DOHH2 (cell line): ENCODE results near the gene ANKRD34A.
A peak's percentile ranks its signal among the peaks of the same experiment; 100 is the strongest.

Experiments used
- H3F3A ChIP-seq: fragments of 200-600 bp; sonication (generic), shearing (Covaris generic); 2 replicates; pipeline ENCODE4 v1.6.0; 2016; ENCODE audit warnings: antibody characterized with exemption, mild to moderate bottlenecking; ENCODE audit not compliant: control insufficient read depth, insufficient read depth
- H3K27ac ChIP-seq: fragments of 200-600 bp; sonication (generic); 2 replicates; pipeline ENCODE4 v1.5.1; 2014; ENCODE audit warnings: low read depth, mild to moderate bottlenecking, low read length, moderate library complexity
- H3K27me3 ChIP-seq: fragments of 200-600 bp; sonication (generic); 2 replicates; pipeline ENCODE4 v1.6.1; 2014; ENCODE audit warnings: mild to moderate bottlenecking, low read length, mixed read lengths; ENCODE audit not compliant: control insufficient read depth
- H3K36me3 ChIP-seq: fragments of 200-600 bp; sonication (generic); 2 replicates; pipeline ENCODE4 v1.6.1; 2014; ENCODE audit warnings: mild to moderate bottlenecking, low read length, moderate library complexity, mixed read lengths; ENCODE audit not compliant: control insufficient read depth
- H3K4me1 ChIP-seq: fragments of 200-600 bp; sonication (generic); 2 replicates; pipeline ENCODE4 v1.6.1; 2014; ENCODE audit warnings: mild to moderate bottlenecking, low read length, mixed read lengths; ENCODE audit not compliant: control insufficient read depth
- H3K4me2 ChIP-seq: fragments of 200-600 bp; sonication (generic); 2 replicates; pipeline ENCODE4 v1.6.0; 2014; ENCODE audit warnings: mild to moderate bottlenecking, low read length, moderate library complexity
- H3K4me3 ChIP-seq: fragments of 200-600 bp; sonication (generic); 2 replicates; pipeline ENCODE4 v1.5.1; 2014; ENCODE audit warnings: mild to moderate bottlenecking, low read length, mixed read lengths
- H3K79me2 ChIP-seq: fragments of 200-600 bp; sonication (generic); 2 replicates; pipeline ENCODE4 v1.6.1; 2014; ENCODE audit warnings: mild to moderate bottlenecking, low read length, mixed read lengths; ENCODE audit not compliant: control insufficient read depth
- H3K9me2 ChIP-seq: fragments of 200-600 bp; sonication (generic); replicated peaks from 2 replicates; pipeline ENCODE4 v1.6.1; 2014; ENCODE audit warnings: mild to moderate bottlenecking, low read length, mixed read lengths; ENCODE audit not compliant: control insufficient read depth
- H3K9me3 ChIP-seq: fragments of 200-600 bp; sonication (generic); 2 replicates; pipeline ENCODE4 v1.6.1; 2014; ENCODE audit warnings: antibody characterized with exemption, low read length, mixed read lengths; ENCODE audit not compliant: control insufficient read depth, insufficient read depth
- H4K20me1 ChIP-seq: fragments of 200-600 bp; sonication (generic); 2 replicates; pipeline ENCODE4 v1.6.0; 2014; ENCODE audit warnings: low read depth, mild to moderate bottlenecking, antibody characterized with exemption, low read length, moderate library complexity; ENCODE audit not compliant: control insufficient read depth, insufficient read depth
- EZH2phosphoT487 ChIP-seq: fragments of 200-600 bp; sonication (generic); IDR thresholded peaks from 2 replicates; pipeline ENCODE4 v1.6.1; 2017; ENCODE audit warnings: borderline replicate concordance, mild to moderate bottlenecking, antibody characterized with exemption, low read length, moderate library complexity, mixed read lengths
- TF ChIP-seq, protein P1 (sequence below): fragments of 200-600 bp; sonication (generic); IDR thresholded peaks from one replicate; pipeline ENCODE4 v1.5.1; 2014; ENCODE audit warnings: antibody characterized with exemption, mild to moderate bottlenecking, low read depth, low read length; ENCODE audit not compliant: poor library complexity, severe bottlenecking

ANKRD34A gene

DNA sequence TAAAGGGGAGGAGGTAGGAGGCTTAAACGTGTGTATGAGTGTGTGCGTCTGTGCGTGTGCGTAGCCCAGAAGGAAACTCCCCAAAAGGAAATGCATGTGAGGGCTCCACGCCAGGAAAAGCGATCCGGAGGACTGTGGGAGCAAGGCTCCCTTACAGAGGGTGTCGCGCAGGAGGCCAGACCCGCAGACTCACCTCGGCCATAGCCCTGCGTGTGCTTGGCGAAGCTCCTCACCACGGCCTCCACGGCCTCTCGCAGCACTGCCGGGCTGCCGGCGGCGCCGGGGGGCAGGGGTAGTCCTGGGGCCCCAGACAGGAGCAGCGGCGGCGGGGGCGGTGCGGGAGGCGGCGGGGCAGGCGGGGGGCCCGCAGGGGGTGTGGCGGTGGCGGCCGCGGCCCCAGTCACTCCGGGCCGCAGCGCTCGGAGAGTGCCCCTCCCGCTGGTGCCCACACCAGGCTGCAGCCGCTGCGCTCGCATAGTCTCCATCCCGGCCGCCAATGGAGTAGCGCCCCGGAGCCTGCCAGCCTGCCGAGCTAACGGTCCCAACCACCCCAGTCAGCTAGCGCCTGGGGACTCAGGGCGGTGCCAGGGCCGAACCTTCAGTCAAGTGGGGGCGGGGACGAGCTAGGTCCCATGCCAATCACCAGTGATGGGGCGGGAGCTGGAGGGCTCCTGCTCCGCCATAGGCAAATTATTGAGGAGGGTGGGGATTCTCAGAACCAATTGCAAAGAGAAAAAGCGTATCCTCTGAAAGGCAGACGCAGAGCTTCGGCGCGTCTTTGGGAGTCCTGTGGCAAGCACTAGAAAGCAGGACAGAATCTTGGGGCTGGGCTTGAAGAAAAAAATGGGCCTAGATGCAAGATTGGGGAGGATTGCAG lies 6.7 kb downstream of the ANKRD34A start, which contains the start of gene LIX1L:
TSS of gene LIX1L (minus strand) at position 575 of the 877 bp plus-strand sequence. CDS start at position 485, 90 bp downstream.
- no peaks in the 10 kb centered on the region for H4K20me1 ChIP-seq
- no peak for TF ChIP-seq EZH2phosphoT487
- TF ChIP-seq, protein P1, sequence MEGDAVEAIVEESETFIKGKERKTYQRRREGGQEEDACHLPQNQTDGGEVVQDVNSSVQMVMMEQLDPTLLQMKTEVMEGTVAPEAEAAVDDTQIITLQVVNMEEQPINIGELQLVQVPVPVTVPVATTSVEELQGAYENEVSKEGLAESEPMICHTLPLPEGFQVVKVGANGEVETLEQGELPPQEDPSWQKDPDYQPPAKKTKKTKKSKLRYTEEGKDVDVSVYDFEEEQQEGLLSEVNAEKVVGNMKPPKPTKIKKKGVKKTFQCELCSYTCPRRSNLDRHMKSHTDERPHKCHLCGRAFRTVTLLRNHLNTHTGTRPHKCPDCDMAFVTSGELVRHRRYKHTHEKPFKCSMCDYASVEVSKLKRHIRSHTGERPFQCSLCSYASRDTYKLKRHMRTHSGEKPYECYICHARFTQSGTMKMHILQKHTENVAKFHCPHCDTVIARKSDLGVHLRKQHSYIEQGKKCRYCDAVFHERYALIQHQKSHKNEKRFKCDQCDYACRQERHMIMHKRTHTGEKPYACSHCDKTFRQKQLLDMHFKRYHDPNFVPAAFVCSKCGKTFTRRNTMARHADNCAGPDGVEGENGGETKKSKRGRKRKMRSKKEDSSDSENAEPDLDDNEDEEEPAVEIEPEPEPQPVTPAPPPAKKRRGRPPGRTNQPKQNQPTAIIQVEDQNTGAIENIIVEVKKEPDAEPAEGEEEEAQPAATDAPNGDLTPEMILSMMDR: no peak
- H3K27me3 ChIP-seq: no peaks in the 10 kb centered on the region
- no peaks in the 10 kb centered on the region for H3K9me2 ChIP-seq
- H3K4me3 ChIP-seq: peak within 1 kb of the TSS; percentile 87
- H3K27ac ChIP-seq: peak within 1 kb of the TSS; percentile 51
- peaks cover 20% of the 10 kb centered on the region for H3F3A ChIP-seq
- peaks cover 51% of the 10 kb centered on the region for H3K79me2 ChIP-seq
- peaks cover 71% of the 10 kb centered on the region for H3K4me1 ChIP-seq
- H3K9me3 ChIP-seq: no peaks in the 10 kb centered on the region
- H3K4me2 ChIP-seq: peak within 1 kb of the TSS; percentile 98
- peaks cover 21% of the 10 kb centered on the region for H3K36me3 ChIP-seq

DNA sequence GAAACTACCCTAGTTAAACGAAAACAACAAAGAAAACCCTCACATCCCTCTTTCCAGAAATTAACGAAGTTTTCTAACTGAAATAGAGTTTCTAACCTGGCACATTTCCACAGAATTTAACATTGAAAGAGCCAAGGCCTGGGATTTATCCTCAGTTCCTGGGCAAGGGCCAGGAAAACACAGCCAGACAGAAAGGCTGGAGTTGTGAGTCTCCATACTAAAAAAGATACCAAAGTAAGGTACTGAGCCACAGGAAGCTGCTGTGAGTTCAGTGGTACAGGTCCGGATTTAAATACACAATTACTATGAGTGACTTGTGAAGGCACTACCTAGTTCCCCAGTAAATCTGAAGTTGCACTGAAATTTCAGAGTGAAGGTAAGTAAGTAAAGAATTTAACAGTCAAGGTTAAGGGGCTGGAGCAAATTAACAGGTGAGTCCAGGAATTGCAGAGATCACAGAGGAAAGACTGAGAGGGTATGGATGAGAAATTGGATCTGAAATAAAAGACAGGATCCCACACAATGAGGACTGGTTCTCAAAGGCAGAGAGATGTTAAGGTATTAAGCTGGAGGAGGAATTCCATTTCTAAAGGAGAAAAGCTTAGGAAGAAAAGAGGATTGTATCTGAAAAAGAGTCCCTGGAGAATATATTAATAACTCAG lies 7.5 kb downstream of the ANKRD34A start:
- peak overlapping the region; percentile 51 for H3K27ac ChIP-seq
- H3K4me1 ChIP-seq: peaks cover 66% of the 10 kb centered on the region
- TF ChIP-seq EZH2phosphoT487: no peak
- TF ChIP-seq, protein P1: no peak
- peak overlapping the region; percentile 98 for H3K4me2 ChIP-seq
- H3K4me3 ChIP-seq: peak overlapping the region; percentile 87
- no peaks in the 10 kb centered on the region for H4K20me1 ChIP-seq
- peaks cover 20% of the 10 kb centered on the region for H3F3A ChIP-seq
- H3K36me3 ChIP-seq: peaks cover 21% of the 10 kb centered on the region
- H3K27me3 ChIP-seq: no peaks in the 10 kb centered on the region
- peaks cover 52% of the 10 kb centered on the region for H3K79me2 ChIP-seq
- H3K9me2 ChIP-seq: no peaks in the 10 kb centered on the region
- H3K9me3 ChIP-seq: no peaks in the 10 kb centered on the region

DNA sequence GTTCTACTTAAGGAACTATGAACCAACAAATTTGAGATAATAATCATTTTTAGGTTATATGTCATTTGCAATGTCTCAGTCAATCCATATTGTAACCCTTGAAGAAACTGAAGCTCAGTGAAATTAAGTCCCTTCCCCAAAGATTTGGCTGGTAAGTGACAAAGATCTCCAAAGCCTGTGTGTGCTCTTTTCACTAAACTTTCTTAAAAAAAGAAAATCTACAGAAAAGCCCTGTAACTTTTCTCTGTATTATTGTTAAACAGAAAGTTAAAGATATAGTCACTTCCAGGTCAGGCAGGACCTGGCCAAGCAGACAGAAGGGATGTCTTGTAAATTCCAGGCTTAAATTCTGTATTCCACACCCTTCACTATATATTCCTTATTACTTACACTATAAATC lies 8.0 kb downstream of the ANKRD34A start:
- H3K79me2 ChIP-seq: peaks cover 56% of the 10 kb centered on the region
- peaks cover 20% of the 10 kb centered on the region for H3F3A ChIP-seq
- no peaks in the 10 kb centered on the region for H3K27me3 ChIP-seq

More for the DNA sequence above, 8.0 kb downstream of the ANKRD34A start:
- peak overlapping the region; percentile 98 for H3K4me2 ChIP-seq
- TF ChIP-seq EZH2phosphoT487: no peak
- TF ChIP-seq, protein P1: no peak
- no peaks in the 10 kb centered on the region for H3K9me3 ChIP-seq
- no peak overlapping the region for H3K27ac ChIP-seq
- no peaks in the 10 kb centered on the region for H3K9me2 ChIP-seq
- H3K4me1 ChIP-seq: peaks cover 60% of the 10 kb centered on the region
- peaks cover 21% of the 10 kb centered on the region for H3K36me3 ChIP-seq
- no peaks in the 10 kb centered on the region for H4K20me1 ChIP-seq
- peak overlapping the region; percentile 87 for H3K4me3 ChIP-seq
